Stimulated activated CD8-positive, alpha-beta memory T cell treated with anti-CD3 and anti-CD28 coated beads, Interleukin-12 subunit alpha, Interleukin-12 subunit beta, amount 100 ng/mL, for 4 hours (primary cell): ENCODE measurements around the gene ABLIM1.

Experiments
- DNase-seq: peaks from one replicate; pipeline ENCODE4 v3.0.0-alpha.2; 2020; ENCODE audit warnings: low read depth

ABLIM1 gene

GRCh38 chr10:114618722-114619121 lies 39.4 kb downstream of the ABLIM1 start:
- no peak for DNase-seq

DNA sequence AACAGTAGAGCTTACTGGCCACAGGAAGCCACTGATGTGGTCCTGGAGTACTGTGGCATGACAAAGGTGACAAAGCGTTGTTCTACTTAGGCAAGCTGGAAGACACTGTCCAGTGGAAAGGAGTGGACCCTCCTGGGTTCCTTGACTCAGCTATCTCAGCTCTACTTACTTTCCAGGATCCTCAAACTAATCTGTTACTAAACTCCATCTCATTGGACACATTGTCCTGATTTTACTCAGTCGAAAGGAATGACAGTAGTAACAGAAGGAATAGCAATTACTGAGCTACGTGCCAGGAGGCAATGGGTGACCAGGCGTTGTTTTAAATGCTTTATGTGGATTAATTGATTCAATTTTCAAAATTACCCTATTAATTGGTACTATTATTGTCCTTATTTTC lies 41.6 kb downstream of the ABLIM1 start:
- DNase-seq = no peak

DNA sequence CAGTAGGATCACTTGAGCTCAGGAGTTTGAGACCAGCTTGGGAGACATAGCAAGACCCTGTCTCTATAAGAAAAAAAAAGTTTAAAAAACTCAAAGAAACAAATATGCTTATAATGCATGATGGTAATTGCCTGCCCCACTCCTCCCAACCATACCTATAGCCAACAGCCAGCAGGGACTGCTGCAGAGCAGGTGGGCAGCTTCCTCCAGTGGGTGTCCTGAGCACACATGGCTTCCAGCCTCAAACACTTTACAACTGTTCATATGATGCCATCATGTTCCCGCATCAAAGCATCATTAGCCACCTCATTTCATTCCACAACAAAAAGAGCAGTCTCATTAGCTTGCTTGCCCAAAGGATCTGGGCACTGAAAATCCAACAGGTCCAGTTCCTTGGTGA lies 42.0 kb downstream of the ABLIM1 start:
- DNase-seq = no peak

- no peak for DNase-seq
Observed at GRCh38 chr10:114615600-114616007, 42.5 kb downstream of the ABLIM1 start.

- DNase-seq = no peak
Observed at GRCh38 chr10:114613237-114613979, 44.7 kb downstream of the ABLIM1 start.

DNA sequence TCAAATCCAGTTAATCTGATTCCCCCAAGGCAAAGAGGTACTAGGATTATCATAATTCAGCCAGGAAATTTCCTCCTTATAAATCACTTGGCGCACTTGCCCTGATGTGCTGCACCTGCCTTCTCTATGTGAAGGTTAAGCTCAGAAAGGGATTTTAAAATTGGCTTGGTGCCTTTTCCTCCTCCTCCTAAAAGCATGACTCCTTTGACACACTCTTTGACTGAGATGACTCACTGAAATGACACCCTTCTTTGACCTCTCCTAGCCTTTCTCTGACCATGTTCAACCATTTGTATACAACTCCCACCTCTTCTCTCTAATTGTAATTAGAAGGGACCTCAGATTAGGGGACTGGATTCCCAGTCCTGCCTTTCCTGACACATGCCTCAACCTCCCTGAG lies 46.5 kb downstream of the ABLIM1 start:
- DNase-seq = no peak

DNA sequence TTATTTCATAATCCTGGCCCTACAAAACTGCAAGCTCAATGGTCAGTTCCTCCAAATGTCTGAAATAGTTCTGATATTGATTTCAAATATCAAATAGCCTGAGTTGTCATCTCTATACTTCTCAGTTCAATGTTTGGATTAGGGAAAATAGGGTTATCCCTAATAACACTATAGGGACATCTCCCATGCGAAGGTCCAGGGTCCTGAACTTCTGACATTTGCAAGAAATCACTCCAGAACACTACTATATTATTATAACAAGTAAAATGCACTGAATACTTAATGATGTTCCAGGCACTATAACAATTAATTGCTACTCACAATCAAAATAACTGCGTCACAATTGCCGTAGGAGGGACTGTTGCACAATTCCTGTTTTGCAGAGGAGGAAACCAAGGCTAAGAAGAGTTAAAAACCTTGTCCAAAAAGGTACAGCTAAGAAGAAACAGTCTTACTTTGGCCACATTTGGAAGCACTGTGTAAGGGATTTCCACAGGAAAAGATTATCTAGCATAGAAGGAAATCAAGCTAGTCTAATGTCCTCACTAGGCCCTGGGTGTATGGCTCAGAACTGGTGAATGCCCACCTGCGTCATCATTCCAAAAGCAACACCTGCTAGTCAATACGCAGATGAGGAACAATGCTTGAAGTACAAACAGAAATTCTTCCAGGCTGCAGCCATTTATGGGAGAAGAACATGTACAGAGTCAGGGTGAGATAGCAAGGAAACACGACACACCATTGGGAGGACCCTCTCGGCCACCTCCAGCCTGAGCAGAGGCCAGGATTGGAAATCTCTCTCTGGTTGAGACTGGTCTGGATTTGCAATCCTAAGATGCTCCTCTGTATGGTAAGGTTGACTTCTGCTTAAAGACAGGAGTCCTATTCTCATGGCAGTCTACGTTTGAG lies 48.3 kb downstream of the ABLIM1 start:
- no peak for DNase-seq

DNA sequence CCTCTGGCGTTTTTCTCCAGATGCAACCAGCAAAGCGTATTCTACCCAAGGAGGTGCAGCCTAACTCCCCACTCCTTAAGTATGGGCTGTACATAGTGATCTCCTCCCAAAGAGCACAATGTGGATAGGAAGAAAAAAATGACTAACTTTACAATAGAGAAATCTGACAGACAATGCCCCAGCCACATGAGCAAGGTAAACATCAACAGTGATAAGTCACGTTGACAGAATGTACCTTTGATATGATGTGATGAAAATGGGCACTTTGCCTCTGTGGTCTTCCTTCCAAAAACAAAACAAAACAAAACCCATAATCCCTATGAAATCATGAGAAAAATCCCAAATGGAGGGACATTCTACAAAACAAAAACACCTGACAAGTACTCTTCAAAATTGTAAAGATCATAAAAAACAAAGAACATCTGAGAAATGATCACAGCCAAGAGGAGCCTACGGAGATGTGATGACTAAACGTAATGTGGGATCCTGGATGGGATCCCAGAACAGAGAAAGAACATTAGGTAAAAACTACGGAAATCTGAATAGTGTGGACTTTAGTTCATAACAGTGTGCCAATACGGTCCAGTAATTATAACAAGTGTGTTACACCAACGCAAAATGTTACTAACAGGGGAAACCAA lies 50.6 kb downstream of the ABLIM1 start:
- DNase-seq = no peak

DNA sequence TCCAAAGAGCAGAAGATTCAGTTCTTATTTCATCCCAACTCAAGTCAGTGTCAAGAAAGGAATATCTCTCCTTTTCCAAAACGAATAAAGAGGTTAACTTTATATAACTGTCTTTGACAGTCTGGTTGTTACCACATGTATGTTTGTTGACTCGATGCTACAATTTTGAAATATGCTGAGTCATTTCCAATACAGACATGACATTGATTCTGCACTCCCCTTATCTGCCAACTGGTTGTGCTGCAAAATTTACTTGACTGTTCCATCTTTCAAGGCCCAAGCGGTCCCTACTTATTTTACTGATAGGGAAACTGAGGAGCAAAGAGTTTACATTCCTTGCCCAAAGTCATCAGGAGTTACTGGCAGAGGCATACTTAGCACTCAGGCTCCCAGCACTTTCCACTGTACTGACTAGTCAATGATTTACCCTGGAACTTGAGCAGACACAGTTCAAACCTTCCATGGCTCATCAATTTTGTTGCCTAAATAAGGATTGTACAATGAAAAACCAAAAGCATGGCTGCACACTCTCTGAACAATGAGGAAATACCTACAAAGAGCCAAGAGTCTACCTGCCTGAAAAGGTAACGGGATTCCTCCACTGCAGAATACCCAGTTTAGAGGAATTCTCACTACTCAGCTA lies 52.8 kb downstream of the ABLIM1 start:
- no peak for DNase-seq

DNA sequence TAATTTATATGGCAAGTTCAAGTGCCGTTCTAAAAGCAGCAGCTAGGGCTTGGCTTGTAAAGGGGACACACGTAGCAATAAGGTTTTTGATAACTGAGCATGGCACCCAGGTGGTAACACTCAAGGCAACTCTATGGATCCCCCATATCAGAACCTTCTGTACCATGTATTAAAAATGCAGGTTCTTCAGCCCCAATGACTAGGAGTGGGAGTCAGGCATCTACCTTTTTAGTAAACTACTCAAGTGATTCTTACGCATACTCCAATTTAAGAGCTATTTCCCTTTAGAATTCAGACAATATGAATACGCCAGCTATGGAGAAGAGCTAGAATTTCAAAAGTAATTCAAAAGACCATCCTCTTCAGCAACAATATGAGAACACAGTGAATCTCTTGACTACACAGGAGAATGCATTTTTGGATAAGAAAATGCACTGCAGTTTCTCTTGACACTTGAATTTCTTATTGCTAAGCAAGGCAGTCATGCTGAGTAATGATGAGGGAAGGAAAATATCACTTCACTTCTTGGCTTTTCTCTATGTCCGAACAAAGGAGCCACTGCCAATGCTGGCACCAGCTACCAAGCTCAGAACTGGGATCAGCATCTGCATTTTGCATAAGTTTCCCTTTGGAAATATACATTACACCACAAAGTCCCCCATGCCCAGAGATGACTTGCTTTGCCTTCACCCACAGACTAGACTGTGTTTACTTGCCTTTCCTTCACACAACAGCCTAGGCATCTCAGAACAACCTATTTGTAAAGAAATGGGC lies 53.5 kb downstream of the ABLIM1 start:
- DNase-seq = no peak

DNA sequence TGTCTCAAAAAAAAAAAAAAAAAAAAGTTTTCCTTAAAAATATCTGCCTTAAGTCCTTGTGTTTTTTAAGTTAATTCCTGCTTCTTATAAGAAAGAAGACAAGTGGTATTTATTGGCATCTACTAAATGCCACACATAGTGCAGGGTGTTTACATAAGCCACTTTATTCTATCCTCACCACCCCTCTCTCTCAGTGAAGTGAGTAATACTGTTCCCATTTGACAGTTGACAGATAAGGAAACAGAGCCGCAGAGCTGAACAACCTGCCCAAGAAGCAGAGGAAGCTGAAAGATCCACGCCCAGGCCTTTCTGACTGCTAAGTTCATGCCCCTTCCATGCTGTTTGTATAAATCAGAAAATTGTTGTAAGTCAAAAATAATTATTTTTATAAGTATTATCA lies 54.1 kb downstream of the ABLIM1 start:
- no peak for DNase-seq

GRCh38 chr10:114603303-114603702 lies 54.8 kb downstream of the ABLIM1 start:
- DNase-seq = no peak

- DNase-seq = no peak
Observed at GRCh38 chr10:114600057-114600456, 58.0 kb downstream of the ABLIM1 start.

DNA sequence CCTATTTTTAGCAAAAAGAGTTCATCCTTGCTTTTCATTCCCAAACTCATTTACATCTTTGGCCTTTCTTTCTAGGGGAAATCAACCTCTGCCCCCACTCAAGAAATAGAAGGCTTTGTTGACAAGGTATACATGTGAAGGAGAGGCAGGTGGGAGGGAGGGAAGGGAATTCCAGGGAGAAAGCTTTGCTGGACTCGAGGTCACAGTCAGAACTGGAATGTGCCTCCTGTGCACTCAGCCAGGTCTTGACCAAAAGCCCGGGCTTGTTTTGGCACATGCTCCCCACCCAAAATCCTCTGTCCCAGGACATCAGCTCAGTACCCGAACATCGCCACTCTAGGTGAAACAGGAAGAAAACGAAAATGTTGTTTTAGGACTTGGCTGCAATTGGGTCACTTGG lies 61.3 kb downstream of the ABLIM1 start:
- no peak for DNase-seq

DNA sequence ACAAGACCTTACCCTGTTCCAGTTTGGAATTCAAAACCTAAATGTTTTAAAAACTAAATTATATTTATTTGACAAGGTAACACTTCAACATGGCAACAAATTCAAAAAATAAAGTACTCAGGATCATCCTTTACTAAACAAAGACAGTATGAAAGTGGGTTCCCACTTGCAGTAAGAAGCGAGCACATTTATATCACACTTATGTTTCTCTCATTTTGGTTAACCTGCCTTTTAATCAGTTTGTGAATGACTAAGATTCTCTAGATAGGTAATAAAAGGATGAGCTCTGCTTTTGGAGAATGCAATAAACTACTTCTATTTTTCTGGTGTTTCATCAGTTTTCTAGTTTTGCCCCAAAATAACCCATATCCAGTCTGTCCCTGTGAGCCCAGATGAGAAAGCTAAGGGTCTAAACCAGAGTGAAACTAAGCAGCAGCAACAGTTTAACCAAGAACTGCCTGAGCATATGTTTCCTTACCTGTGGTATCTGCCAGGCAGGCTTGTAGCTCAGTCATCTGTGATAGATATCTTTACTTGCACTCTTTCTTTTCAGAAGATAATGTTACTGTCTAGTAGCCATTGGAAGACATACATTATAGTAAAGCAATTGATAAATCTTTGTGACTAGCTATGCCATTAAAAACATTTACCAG lies 64.1 kb downstream of the ABLIM1 start:
- no peak for DNase-seq

GRCh38 chr10:114593240-114593792 lies 64.8 kb downstream of the ABLIM1 start:
- no peak for DNase-seq

DNA sequence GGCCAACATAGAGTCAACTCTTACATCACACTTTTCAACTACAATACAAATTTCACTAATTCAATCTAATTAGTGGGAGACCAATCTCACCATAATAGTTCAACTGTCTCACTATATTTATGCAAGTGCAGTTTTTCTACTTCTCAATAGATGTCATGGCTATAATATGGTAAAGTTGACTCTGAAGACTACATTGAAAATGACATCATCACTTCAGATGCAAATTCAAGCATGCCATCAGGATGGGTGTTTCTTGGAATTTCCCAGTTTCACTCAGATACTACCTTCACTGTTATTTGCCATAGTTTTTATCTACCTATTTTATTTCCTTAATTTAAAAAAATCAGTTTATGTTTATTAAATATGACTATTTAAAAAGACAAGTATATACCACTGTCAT lies 67.1 kb downstream of the ABLIM1 start:
- DNase-seq = no peak

- no peak for DNase-seq
Observed at GRCh38 chr10:114584419-114584818, 73.7 kb downstream of the ABLIM1 start.

DNA sequence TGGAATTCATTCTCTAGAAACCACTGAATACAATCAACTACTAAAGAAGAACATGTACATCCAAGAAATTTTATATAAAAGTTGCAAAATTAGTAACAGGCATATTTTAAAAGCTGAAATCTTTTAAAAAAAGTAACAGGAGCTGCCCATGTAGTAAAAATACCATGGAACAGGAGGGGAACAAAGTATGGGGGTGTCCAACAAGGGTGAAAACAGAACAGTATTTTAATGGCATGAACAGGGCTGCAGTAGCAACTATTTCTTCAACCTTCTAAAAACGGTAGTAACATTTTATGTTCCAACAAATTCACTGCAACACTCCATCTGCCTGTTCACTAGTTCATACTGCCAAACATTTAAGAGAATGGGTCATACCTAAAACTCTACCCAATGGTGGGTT lies 77.0 kb downstream of the ABLIM1 start:
- DNase-seq = no peak

GRCh38 chr10:114577133-114577532 lies 80.9 kb downstream of the ABLIM1 start:
- DNase-seq = no peak

DNA sequence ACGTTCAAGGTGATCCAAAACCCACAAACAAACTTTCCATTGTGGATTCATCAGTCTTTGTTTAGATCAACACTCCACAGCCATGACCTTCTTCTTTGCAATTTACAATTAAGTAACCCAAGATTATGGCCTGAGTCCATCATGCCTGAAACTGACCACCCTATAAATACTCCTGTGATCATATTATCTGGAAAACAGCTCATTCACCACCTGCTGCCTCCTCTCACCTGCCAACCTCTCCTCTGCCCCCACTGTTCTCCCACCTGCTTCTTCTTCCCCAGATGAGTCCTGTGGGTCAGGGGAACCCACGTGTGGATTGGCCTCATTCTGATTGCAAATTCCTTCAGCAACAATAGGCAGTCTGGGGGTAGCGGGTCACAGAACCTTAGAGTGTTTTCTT lies 81.4 kb downstream of the ABLIM1 start:
- DNase-seq = no peak
